ENCODE results near the gene GDPD2.
A peak's percentile ranks its signal among the peaks of the same experiment; 100 is the strongest.

GDPD2 gene

DNA sequence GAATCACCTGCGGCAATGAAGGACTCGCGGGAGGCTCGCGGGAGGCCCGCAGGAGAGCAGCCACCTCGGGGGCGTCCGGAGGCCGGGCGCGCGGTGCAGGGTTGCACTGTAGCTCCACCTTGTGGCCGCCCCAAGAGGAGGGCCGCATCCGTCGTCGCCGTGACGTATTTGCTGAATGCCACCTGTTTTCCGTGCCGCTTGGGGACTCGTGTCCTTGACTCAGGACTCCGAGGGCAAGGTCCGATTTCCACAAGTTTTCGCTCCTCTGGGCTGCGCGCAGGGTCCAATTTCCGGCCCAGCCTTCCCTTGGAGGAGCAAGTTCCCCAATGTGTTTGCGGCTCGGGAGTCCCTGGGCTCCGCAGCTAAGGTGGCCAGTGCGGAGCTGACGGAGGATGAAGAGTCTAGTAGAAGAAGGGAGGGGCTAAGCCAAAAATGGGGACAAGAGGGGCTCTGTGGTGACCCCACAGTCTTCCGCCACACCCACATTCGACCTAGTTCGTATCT lies 10.8 kb downstream of the GDPD2 start (continued):
- TF ChIP-seq, protein P1, sequence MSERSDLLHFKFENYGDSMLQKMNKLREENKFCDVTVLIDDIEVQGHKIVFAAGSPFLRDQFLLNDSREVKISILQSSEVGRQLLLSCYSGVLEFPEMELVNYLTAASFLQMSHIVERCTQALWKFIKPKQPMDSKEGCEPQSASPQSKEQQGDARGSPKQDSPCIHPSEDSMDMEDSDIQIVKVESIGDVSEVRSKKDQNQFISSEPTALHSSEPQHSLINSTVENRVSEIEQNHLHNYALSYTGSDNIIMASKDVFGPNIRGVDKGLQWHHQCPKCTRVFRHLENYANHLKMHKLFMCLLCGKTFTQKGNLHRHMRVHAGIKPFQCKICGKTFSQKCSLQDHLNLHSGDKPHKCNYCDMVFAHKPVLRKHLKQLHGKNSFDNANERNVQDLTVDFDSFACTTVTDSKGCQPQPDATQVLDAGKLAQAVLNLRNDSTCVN (tag by site-specific recombination; optimal IDR thresholded peaks at IDR 0.05), result peak; percentile 29
- TF ChIP-seq ZNF555 (tag by site-specific recombination; conservative IDR thresholded peaks at IDR 0.05), result no peak
- peak; percentile 28; the same call in 1 of the 2 replicates for TF ChIP-seq ZBTB17 (tag by site-specific recombination; IDR thresholded peaks at IDR 0.05)
- TF ChIP-seq ZNF394 (tag by site-specific recombination; IDR thresholded peaks at IDR 0.05; ENCODE audit: borderline replicate concordance), result no peak
- TF ChIP-seq ZNF629 (tag by site-specific recombination; IDR thresholded peaks at IDR 0.05), result peak; percentile 93
- peak; percentile 73 for TF ChIP-seq EGR2 (tag by site-specific recombination; IDR thresholded peaks at IDR 0.05; ENCODE audit: low read depth)
- TF ChIP-seq ZBTB8A (tag by site-specific recombination; IDR thresholded peaks at IDR 0.05), result peak; percentile 37; the same call in 1 of the 2 replicates
- TF ChIP-seq, protein P2, sequence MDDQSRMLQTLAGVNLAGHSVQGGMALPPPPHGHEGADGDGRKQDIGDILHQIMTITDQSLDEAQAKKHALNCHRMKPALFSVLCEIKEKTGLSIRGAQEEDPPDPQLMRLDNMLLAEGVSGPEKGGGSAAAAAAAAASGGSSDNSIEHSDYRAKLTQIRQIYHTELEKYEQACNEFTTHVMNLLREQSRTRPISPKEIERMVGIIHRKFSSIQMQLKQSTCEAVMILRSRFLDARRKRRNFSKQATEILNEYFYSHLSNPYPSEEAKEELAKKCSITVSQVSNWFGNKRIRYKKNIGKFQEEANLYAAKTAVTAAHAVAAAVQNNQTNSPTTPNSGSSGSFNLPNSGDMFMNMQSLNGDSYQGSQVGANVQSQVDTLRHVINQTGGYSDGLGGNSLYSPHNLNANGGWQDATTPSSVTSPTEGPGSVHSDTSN (CRISPR knock-in tag; IDR thresholded peaks at IDR 0.05), result 0 out of 2 replicates have a peak, but pooled peaks have one; percentile 40
- TF ChIP-seq GLIS2 (tag by site-specific recombination; IDR thresholded peaks at IDR 0.05), result peak; percentile 89
- TF ChIP-seq ZSCAN30 (tag by site-specific recombination; IDR thresholded peaks at IDR 0.05), result peak; percentile 85
- TF ChIP-seq, protein P3, sequence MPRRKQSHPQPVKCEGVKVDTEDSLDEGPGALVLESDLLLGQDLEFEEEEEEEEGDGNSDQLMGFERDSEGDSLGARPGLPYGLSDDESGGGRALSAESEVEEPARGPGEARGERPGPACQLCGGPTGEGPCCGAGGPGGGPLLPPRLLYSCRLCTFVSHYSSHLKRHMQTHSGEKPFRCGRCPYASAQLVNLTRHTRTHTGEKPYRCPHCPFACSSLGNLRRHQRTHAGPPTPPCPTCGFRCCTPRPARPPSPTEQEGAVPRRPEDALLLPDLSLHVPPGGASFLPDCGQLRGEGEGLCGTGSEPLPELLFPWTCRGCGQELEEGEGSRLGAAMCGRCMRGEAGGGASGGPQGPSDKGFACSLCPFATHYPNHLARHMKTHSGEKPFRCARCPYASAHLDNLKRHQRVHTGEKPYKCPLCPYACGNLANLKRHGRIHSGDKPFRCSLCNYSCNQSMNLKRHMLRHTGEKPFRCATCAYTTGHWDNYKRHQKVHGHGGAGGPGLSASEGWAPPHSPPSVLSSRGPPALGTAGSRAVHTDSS (tag by site-specific recombination; IDR thresholded peaks at IDR 0.05), result peak; percentile 29; the same call in 1 of the 2 replicates
- TF ChIP-seq, protein P4, sequence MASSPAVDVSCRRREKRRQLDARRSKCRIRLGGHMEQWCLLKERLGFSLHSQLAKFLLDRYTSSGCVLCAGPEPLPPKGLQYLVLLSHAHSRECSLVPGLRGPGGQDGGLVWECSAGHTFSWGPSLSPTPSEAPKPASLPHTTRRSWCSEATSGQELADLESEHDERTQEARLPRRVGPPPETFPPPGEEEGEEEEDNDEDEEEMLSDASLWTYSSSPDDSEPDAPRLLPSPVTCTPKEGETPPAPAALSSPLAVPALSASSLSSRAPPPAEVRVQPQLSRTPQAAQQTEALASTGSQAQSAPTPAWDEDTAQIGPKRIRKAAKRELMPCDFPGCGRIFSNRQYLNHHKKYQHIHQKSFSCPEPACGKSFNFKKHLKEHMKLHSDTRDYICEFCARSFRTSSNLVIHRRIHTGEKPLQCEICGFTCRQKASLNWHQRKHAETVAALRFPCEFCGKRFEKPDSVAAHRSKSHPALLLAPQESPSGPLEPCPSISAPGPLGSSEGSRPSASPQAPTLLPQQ (tag by site-specific recombination; IDR thresholded peaks at IDR 0.05), result no peak
- TF ChIP-seq YY1 (tag by site-specific recombination; IDR thresholded peaks at IDR 0.05), result 0 out of 2 replicates have a peak, but pooled peaks have one; percentile 19
- TF ChIP-seq, protein P5, sequence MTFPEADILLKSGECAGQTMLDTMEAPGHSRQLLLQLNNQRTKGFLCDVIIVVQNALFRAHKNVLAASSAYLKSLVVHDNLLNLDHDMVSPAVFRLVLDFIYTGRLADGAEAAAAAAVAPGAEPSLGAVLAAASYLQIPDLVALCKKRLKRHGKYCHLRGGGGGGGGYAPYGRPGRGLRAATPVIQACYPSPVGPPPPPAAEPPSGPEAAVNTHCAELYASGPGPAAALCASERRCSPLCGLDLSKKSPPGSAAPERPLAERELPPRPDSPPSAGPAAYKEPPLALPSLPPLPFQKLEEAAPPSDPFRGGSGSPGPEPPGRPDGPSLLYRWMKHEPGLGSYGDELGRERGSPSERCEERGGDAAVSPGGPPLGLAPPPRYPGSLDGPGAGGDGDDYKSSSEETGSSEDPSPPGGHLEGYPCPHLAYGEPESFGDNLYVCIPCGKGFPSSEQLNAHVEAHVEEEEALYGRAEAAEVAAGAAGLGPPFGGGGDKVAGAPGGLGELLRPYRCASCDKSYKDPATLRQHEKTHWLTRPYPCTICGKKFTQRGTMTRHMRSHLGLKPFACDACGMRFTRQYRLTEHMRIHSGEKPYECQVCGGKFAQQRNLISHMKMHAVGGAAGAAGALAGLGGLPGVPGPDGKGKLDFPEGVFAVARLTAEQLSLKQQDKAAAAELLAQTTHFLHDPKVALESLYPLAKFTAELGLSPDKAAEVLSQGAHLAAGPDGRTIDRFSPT (tag by site-specific recombination; IDR thresholded peaks at IDR 0.05), result 0 out of 2 replicates have a peak, but pooled peaks have one; percentile 48
- TF ChIP-seq, protein P6, sequence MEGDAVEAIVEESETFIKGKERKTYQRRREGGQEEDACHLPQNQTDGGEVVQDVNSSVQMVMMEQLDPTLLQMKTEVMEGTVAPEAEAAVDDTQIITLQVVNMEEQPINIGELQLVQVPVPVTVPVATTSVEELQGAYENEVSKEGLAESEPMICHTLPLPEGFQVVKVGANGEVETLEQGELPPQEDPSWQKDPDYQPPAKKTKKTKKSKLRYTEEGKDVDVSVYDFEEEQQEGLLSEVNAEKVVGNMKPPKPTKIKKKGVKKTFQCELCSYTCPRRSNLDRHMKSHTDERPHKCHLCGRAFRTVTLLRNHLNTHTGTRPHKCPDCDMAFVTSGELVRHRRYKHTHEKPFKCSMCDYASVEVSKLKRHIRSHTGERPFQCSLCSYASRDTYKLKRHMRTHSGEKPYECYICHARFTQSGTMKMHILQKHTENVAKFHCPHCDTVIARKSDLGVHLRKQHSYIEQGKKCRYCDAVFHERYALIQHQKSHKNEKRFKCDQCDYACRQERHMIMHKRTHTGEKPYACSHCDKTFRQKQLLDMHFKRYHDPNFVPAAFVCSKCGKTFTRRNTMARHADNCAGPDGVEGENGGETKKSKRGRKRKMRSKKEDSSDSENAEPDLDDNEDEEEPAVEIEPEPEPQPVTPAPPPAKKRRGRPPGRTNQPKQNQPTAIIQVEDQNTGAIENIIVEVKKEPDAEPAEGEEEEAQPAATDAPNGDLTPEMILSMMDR (tag by site-specific recombination; IDR thresholded peaks at IDR 0.05), result peak; percentile 92
- TF ChIP-seq SCRT2 (tag by site-specific recombination; IDR thresholded peaks at IDR 0.05), result peak; percentile 97
- TF ChIP-seq, protein P7, sequence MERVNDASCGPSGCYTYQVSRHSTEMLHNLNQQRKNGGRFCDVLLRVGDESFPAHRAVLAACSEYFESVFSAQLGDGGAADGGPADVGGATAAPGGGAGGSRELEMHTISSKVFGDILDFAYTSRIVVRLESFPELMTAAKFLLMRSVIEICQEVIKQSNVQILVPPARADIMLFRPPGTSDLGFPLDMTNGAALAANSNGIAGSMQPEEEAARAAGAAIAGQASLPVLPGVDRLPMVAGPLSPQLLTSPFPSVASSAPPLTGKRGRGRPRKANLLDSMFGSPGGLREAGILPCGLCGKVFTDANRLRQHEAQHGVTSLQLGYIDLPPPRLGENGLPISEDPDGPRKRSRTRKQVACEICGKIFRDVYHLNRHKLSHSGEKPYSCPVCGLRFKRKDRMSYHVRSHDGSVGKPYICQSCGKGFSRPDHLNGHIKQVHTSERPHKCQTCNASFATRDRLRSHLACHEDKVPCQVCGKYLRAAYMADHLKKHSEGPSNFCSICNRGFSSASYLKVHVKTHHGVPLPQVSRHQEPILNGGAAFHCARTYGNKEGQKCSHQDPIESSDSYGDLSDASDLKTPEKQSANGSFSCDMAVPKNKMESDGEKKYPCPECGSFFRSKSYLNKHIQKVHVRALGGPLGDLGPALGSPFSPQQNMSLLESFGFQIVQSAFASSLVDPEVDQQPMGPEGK (tag by site-specific recombination; IDR thresholded peaks at IDR 0.05), result peak; percentile 55
- TF ChIP-seq ZNF621 (tag by site-specific recombination; IDR thresholded peaks at IDR 0.05), result no peak
- TF ChIP-seq ZXDB (tag by site-specific recombination; IDR thresholded peaks at IDR 0.05), result peak; percentile 57
- no peak for TF ChIP-seq ZNF792 (tag by site-specific recombination; IDR thresholded peaks at IDR 0.05)
- no peak for TF ChIP-seq KLF8 (tag by site-specific recombination; IDR thresholded peaks at IDR 0.05)
- TF ChIP-seq, protein P8, sequence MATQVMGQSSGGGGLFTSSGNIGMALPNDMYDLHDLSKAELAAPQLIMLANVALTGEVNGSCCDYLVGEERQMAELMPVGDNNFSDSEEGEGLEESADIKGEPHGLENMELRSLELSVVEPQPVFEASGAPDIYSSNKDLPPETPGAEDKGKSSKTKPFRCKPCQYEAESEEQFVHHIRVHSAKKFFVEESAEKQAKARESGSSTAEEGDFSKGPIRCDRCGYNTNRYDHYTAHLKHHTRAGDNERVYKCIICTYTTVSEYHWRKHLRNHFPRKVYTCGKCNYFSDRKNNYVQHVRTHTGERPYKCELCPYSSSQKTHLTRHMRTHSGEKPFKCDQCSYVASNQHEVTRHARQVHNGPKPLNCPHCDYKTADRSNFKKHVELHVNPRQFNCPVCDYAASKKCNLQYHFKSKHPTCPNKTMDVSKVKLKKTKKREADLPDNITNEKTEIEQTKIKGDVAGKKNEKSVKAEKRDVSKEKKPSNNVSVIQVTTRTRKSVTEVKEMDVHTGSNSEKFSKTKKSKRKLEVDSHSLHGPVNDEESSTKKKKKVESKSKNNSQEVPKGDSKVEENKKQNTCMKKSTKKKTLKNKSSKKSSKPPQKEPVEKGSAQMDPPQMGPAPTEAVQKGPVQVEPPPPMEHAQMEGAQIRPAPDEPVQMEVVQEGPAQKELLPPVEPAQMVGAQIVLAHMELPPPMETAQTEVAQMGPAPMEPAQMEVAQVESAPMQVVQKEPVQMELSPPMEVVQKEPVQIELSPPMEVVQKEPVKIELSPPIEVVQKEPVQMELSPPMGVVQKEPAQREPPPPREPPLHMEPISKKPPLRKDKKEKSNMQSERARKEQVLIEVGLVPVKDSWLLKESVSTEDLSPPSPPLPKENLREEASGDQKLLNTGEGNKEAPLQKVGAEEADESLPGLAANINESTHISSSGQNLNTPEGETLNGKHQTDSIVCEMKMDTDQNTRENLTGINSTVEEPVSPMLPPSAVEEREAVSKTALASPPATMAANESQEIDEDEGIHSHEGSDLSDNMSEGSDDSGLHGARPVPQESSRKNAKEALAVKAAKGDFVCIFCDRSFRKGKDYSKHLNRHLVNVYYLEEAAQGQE (tag by site-specific recombination; IDR thresholded peaks at IDR 0.05), result no peak
